UCSD-AML1 (cell line): ENCODE measurements around the gene FRMD5.

Experiments used
- DNase-seq: peaks from one replicate; lab custom pipeline; 2025; ENCODE audit not compliant: unreplicated experiment; lab: John Stamatoyannopoulos, UW

Gene FRMD5

DNA sequence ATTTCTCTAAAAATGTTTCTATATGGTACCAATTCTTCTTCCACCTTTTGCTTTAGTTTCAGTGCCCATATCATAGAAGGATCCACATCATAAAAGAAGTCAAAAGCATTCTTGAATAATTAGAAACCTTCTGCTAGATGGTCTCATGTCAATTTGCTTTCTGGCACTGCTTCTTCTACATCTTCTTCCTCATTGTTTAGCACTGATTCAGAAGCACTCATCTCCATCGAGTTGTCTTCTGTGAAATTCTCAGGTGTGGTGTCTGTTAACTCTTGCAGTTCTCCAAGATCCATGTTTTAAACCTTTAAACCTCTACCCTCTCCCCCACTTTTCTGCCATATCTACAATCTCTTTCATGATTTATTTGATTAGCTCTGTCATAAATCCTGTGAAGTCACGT, 213.5 kb downstream of the FRMD5 start:
- no peak for DNase-seq

DNA sequence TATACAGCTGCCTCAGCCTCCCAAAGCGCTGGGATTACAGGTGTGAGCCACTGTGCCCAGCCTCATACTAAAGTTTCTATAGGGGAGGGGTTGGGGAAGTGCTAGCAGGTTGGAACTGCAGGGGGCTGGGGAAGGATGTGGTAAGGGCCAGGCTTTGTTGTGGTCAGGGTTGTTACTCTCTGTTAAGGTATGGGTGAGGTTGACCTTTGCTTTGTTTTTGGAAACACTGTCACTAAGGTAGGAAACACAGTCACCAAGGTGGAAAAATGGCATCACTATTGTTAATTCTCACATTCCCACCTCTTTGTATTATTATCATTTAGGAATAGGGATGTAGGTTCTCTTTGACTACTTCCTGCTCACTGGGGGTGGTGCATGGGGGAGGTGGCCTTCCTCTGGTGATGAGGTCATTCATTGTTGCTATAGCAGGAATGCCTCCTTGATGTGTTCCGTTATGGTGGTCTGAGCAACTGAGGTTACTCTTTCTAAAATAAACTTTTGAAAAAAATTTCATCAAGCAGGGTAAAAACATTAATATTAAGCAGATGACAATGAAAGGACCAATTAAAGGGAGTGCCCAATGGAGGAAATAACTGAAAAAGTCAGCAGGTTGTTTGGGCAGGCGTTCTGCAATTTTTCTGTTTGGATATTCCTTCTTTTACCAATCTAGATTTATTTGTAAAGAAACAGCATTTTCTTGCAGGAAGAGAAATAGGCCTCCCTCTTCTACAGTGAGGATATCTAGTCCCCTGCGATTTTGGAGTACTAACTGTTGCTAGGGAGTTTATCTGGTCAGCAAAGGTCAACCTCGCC, 217.8 kb downstream of the FRMD5 start:
- no peak for DNase-seq

DNA sequence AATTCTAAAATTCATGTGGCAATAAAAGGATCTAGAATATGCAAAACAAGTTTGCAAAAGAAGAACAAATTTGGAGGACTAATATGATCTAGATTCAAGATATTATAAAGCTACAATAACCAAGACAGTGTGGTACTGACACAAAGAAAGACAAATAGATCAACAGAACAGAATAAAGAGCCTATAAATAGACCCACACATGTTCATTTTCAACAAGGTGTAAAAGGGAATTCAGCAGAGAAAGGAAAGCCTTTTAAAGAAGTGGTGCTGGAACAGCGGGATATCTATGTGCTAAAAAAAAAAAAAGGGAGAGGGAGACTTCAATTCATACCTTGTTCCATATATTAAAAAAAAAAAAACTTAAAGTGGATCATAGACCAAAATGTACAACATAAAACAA, 219.3 kb downstream of the FRMD5 start:
- no peak for DNase-seq

GRCh38 chr15:43975326-43975725, 219.7 kb downstream of the FRMD5 start:
- no peak for DNase-seq

DNA sequence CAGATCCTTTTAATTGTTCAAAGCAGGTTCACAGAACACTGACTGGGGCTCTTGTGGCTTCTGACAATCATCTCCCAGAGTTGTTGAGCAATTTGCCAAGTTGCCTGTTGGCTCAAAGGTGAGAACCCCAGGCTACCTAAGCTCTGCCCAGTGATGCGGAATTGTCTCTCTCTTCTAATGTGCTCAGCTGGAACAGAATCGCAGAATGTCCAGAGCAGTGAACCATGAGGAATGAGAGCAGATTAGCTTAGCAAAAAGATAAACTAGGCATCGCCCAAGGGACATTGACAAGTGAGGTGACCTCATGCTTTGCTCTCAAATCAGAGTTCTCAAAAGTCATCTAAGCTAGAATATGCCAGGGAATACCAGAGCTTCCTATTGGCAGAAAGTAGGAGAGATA, 220.2 kb downstream of the FRMD5 start:
- DNase-seq: no peak

DNA sequence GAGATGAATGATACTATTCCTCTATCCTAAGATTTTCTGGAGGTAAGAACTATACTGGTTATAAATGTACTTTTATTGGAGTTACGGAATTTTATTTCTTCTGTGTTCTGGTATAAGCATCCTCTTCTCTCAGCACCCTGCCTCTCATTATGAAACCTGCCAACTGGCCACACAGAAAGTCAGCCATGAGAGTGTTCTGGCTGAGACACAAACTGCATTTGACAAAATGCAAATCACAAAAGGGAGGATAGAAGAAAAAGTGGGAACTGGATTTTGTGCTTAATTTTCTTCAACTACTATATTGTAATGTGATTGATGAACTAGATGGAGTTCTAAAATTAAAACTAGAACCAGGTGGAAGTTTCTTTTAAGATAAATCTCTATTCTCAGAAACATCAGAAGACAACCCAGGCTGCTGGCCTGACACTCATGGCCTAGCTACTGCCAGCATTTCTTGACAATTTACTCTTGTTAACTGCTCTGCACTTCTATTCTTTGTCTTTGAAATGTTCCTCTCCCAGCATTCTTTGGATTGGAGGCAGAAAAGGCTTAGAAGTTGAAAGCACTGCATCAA, 225.2 kb downstream of the FRMD5 start:
- DNase-seq: no peak

DNA sequence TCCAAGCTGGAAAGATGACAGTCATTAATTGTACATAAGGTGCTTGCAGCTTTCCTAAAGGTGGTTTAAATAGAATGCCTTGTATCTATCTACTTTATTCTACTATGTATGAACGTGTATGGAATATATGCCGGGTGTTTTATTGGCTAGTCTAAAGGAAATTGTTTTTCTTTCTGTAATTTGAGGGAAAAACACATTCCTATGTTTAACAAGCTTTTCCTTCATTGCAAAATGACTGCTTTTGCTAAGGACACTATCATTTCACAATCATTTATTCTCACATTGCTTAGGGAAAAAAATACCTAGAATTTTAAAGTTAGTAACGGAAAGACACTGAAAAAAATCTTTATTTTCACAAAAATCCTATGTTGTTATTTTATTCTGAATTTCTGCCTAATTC, 226.5 kb downstream of the FRMD5 start:
- no peak for DNase-seq

- no peak for DNase-seq
Observed at GRCh38 chr15:43966646-43967045, 228.4 kb downstream of the FRMD5 start.

DNA sequence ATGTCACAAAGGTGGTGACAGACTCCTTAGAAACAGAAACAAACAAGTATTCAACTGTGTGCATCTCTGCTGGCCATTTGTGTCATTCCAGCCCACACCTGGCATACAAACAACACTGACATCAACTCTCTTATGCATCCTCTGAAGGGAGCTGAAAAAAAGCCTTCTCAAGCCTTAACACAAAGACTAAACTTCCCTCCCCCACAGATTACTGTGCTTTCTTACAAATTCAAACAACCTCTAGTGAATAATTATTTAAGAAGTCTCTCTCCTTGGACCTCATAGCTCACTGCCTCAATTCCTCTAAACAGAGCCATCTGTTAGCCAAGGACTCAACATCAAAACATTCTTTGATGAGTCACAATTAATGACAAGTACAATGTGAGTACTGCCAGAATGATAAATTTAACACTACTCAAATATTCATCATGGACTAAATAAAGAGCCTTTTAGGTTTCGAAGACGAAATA, 236.2 kb downstream of the FRMD5 start:
- DNase-seq: no peak

GRCh38 chr15:43957724-43958123, 237.3 kb downstream of the FRMD5 start:
- DNase-seq: no peak

GRCh38 chr15:43955140-43955539, 239.9 kb downstream of the FRMD5 start:
- DNase-seq: no peak

DNA sequence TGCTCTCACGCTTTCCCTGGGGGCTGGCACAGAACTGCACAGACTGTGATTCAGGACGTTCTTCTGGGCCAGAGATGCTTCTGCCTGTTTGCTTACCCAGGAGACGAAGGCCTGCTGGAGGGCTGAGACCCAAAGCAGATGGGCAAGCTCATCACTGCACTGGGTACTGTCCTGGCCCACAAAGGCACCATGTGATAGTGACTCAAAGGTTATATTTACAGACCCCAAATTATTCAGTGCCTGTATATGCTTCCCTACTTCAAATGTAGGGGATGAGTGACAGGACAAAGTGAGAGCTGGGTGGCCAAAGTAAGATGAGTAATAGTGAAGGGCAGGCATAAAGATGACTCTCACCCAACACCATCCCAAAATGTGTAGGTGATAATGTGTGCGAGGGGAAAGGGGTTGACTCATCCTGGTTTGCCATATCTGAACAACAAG, 240.9 kb downstream of the FRMD5 start:
- no peak for DNase-seq

GRCh38 chr15:43953402-43953801, 241.7 kb downstream of the FRMD5 start:
- no peak for DNase-seq

- DNase-seq: no peak
Observed at GRCh38 chr15:43950531-43950930, 244.5 kb downstream of the FRMD5 start.

GRCh38 chr15:43948691-43949325, 246.3 kb downstream of the FRMD5 start:
- DNase-seq: no peak

GRCh38 chr15:43943511-43943910, 251.6 kb downstream of the FRMD5 start:
- DNase-seq: no peak

DNA sequence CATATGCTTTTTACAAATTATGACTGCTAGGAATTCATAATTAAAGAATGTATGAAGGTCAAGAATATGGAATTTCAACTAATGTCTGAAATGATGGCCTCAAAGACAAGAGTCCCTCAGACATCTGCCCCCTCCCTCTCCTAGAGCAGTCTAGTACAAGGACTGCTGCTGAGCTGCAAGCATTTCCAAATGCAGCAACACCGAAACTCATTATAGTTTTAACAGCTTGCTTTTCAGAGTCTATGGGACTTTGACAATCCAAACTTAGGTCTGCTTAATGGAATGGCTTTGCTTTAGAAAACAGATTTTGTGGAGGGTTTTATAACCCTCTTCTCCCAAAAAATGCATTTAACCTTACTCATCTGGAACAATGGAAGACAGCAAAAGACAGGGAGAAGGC, 252.9 kb downstream of the FRMD5 start:
- no peak for DNase-seq

GRCh38 chr15:43941555-43941954, 253.5 kb downstream of the FRMD5 start:
- DNase-seq: no peak

DNA sequence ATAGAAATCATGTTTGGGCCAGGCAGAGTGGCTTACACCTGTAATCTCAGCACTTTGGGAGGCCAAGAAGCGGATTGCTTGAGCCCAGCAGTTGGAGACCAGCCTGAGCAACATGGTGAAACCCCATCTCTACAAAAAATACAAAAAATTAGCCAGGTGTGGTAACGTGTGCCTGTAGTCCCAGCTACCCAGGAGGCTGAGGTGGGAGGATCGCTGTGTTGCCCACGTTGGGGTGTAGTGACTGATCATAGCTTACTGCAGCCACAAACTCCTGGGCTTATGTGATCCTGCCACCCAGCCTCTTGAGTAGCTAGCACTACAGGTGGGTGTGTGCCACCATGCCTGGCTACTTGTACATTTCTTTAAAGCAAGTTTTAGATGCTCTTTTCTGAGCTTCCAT, 254.0 kb downstream of the FRMD5 start:
- DNase-seq: no peak

GRCh38 chr15:43939070-43939469, 256.0 kb downstream of the FRMD5 start:
- DNase-seq: no peak

DNA sequence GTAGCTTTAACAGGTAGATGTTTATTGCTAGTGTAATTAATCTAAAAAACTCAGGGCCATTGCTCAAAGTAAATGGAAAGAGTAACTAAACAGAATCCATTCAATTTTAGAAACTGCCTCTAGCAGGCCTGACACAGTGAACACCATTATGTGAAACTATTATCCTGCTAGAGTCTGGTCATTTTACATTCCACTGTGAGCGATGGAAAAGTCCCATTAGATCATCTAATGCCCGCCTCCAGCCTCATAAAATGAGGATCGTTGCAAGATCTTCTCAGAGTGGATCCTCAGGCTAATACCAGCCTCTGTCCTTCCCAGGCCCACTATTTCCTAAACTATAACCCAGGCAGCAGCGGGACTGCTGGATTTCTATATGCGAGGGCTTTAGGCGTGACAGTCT, 260.6 kb downstream of the FRMD5 start:
- DNase-seq: no peak

DNA sequence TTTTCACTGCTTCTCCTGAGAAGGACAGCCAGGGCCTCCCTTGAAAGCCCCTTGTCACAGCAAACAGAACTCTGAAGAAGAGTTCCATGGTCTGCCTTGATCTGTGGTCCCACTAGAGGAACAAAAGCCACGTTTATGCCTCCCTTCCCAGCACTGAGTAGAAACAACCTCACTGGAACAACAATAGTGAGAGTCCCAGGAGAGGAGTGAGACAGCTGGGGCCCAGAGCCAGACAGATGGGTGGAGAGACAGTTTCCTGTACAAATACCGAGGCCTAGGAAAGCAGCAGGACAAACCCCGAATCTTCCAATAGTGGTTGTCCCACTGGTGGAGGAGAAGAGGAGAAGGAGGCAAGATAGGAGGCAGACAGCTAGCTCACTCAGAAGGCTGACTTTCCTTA, 262.2 kb downstream of the FRMD5 start:
- no peak for DNase-seq
